HepG2 (cell line): ENCODE data around the gene PHEX.

Experiments used
- HDAC2 ChIP-seq: sonication (generic); formaldehyde crosslinking; IDR thresholded peaks from 2 replicates; pipeline ENCODE4 v1.4.0; 2020; ENCODE audit warnings: missing genetic modification reagents
- HMG20B ChIP-seq: conservative IDR thresholded peaks from 2 replicates; pipeline ENCODE4 v1.6.1; 2016; ENCODE audit warnings: missing genetic modification reagents, missing compliant biosample characterization
- NR2C2 ChIP-seq: sonication (generic); formaldehyde crosslinking; IDR thresholded peaks from 2 replicates; pipeline ENCODE4 v1.4.0; 2020; ENCODE audit warnings: missing genetic modification reagents, mild to moderate bottlenecking, moderate library complexity, borderline replicate concordance
- NR3C1 ChIP-seq: sonication (generic); formaldehyde crosslinking; IDR thresholded peaks from 2 replicates; pipeline ENCODE4 v1.4.0; 2020; ENCODE audit warnings: missing genetic modification reagents
- POLR2AphosphoS5 ChIP-seq: IDR thresholded peaks from 2 replicates; pipeline ENCODE4 v1.6.1; 2012; ENCODE audit warnings: low read depth, low read length
- SMAD3 ChIP-seq: sonication (generic); formaldehyde crosslinking; IDR thresholded peaks from 2 replicates; pipeline ENCODE4 v1.4.0; 2020; ENCODE audit warnings: missing genetic modification reagents
- TCF12 ChIP-seq, 2 experiments: fragments of 450-650 bp in 1 of 2; sonication (generic) in 1 of 2; formaldehyde crosslinking in 1 of 2; IDR thresholded peaks; 2 replicates each; pipeline versions ENCODE4 v1.6.1 to v1.8.0; 2017 to 2022; ENCODE audit warnings: antibody characterized with exemption in 1 of 2, mild to moderate bottlenecking in 1 of 2, missing genetic modification reagents in 1 of 2, moderate library complexity in 1 of 2
- ZBTB8A ChIP-seq: sonication (generic); formaldehyde crosslinking; IDR thresholded peaks from 2 replicates; pipeline ENCODE4 v1.4.0; 2020; ENCODE audit warnings: mild to moderate bottlenecking, low read depth, missing genetic modification reagents, borderline replicate concordance
- ZFX ChIP-seq: sonication (generic); formaldehyde crosslinking; IDR thresholded peaks from 2 replicates; pipeline ENCODE4 v1.4.0; 2020; ENCODE audit warnings: mild to moderate bottlenecking, low read depth, missing genetic modification reagents, moderate library complexity
- ZKSCAN5 ChIP-seq: sonication (generic); formaldehyde crosslinking; IDR thresholded peaks from 2 replicates; pipeline ENCODE4 v1.5.1; 2020; ENCODE audit warnings: mild to moderate bottlenecking, missing genetic modification reagents
- TF ChIP-seq, protein P1 (sequence below): sonication (generic); formaldehyde crosslinking; IDR thresholded peaks from 2 replicates; pipeline ENCODE4 v1.4.0; 2020; ENCODE audit warnings: missing genetic modification reagents

DNA sequence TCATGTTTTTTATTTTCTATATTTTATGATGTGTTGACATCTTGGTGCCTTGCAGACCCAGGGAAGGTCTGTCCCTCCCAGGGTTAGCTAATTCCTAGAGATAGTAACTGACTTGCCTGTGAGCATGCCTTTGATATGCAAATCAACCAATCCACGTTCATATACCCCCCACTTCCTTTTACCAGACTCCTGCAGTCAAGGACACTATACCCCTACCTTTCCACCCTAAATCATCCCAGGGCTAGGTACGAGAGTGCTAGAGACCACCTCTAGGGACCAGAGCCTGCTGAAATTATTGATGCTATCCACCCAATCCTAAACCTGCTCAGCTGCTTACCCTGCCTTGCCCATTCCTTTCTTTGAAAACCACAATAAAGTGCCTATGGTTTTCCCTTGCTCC lies 7.5 kb upstream of the PHEX start:
- no peak for TF ChIP-seq HDAC2 (CRISPR knock-in tag)
- no peak for TF ChIP-seq ZFX (CRISPR knock-in tag)
- TF ChIP-seq, protein P1, sequence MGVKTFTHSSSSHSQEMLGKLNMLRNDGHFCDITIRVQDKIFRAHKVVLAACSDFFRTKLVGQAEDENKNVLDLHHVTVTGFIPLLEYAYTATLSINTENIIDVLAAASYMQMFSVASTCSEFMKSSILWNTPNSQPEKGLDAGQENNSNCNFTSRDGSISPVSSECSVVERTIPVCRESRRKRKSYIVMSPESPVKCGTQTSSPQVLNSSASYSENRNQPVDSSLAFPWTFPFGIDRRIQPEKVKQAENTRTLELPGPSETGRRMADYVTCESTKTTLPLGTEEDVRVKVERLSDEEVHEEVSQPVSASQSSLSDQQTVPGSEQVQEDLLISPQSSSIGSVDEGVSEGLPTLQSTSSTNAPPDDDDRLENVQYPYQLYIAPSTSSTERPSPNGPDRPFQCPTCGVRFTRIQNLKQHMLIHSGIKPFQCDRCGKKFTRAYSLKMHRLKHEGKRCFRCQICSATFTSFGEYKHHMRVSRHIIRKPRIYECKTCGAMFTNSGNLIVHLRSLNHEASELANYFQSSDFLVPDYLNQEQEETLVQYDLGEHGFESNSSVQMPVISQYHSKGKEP: no peak
- no peak for TF ChIP-seq POLR2AphosphoS5
- TF ChIP-seq HMG20B (CRISPR knock-in tag): no peak
- no peak for TF ChIP-seq TCF12 (IDR thresholded peaks at IDR 0.05)
- no peak for TF ChIP-seq TCF12 (CRISPR knock-in tag; IDR thresholded peaks at IDR 0.05)
- TF ChIP-seq NR3C1 (CRISPR knock-in tag): no peak
- TF ChIP-seq ZBTB8A (CRISPR knock-in tag): no peak
- no peak for TF ChIP-seq NR2C2 (CRISPR knock-in tag)
- TF ChIP-seq SMAD3 (CRISPR knock-in tag): no peak
- TF ChIP-seq ZKSCAN5 (CRISPR knock-in tag): no peak
